Neural progenitor cell (in vitro differentiated cells): Measurements from ENCODE around the gene MKNK1. TPM values are rescaled to one million over a fixed set of nuclear protein-coding genes. Genes with fewer than 3 reads are reported as not detected.

Experiments used
- DNase-seq: peaks from one replicate; pipeline ENCODE4 v3.0.0-alpha.2; 2016; ENCODE audit warnings: low spot score
- H2AFZ ChIP-seq: fragments of 200-600 bp; sonication (generic); replicated peaks from 2 replicates; pipeline ENCODE4 v1.6.1; 2016; ENCODE audit warnings: antibody characterized with exemption
- H3F3A ChIP-seq: fragments of 200-600 bp; sonication (generic); 2 replicates; pipeline ENCODE4 v1.6.1; 2016; ENCODE audit warnings: antibody characterized with exemption, low read depth
- H3K27ac ChIP-seq: fragments of 200-600 bp; sonication (generic); 2 replicates; pipeline ENCODE4 v1.5.1; 2016; ENCODE audit warnings: mild to moderate bottlenecking
- H3K27me3 ChIP-seq: fragments of 200-600 bp; sonication (generic); 2 replicates; pipeline ENCODE4 v1.6.1; 2016; ENCODE audit warnings: mild to moderate bottlenecking, moderate library complexity
- H3K36me3 ChIP-seq: fragments of 200-600 bp; sonication (generic); 2 replicates; pipeline ENCODE4 v1.5.1; 2016
- H3K4me1 ChIP-seq: fragments of 200-600 bp; sonication (generic); 2 replicates; pipeline ENCODE4 v1.6.1; 2016; ENCODE audit warnings: mixed run types
- H3K4me2 ChIP-seq: fragments of 200-600 bp; sonication (generic); 2 replicates; pipeline ENCODE4 v1.6.1; 2016
- H3K4me3 ChIP-seq: fragments of 200-600 bp; sonication (generic); 2 replicates; pipeline ENCODE4 v1.5.1; 2016
- H3K79me2 ChIP-seq: fragments of 200-600 bp; sonication (generic); 2 replicates; pipeline ENCODE4 v1.6.1; 2016; ENCODE audit warnings: low read depth
- H3K9ac ChIP-seq: fragments of 200-600 bp; sonication (generic); 2 replicates; pipeline ENCODE4 v1.6.1; 2016
- H3K9me3 ChIP-seq: fragments of 200-600 bp; sonication (generic); 2 replicates; pipeline ENCODE4 v1.5.1; 2016; ENCODE audit warnings: low read depth
- H4K20me1 ChIP-seq: fragments of 200-600 bp; sonication (generic); 2 replicates; pipeline ENCODE4 v1.6.1; 2016; ENCODE audit warnings: low read depth
- H3K27ac Mint-ChIP-seq: 3 replicates; pipeline ENCODE4 v1.8.0; 2021; ENCODE audit warnings: mixed read lengths
- H3K27me3 Mint-ChIP-seq: 2 replicates; pipeline ENCODE4 v1.8.0; 2022; ENCODE audit warnings: low read depth, mild to moderate bottlenecking, inconsistent platforms, moderate library complexity, mixed read lengths; ENCODE audit not compliant: insufficient read depth
- H3K36me3 Mint-ChIP-seq: 3 replicates; pipeline ENCODE4 v1.8.0; 2021; ENCODE audit warnings: mixed read lengths
- H3K4me1 Mint-ChIP-seq: 3 replicates; pipeline ENCODE4 v1.8.0; 2021; ENCODE audit warnings: mixed read lengths
- H3K4me3 Mint-ChIP-seq: 3 replicates; pipeline ENCODE4 v1.8.0; 2021; ENCODE audit warnings: mild to moderate bottlenecking, moderate library complexity, mixed read lengths
- H3K9me3 Mint-ChIP-seq: 3 replicates; pipeline ENCODE4 v1.8.0; 2020; ENCODE audit warnings: mixed read lengths
- CTCF ChIP-seq: fragments of 200-600 bp; sonication (generic); IDR thresholded peaks from 2 replicates; pipeline ENCODE4 v1.5.1; 2017; ENCODE audit warnings: antibody characterized with exemption, mild to moderate bottlenecking
- EZH2 ChIP-seq: fragments of 200-600 bp; sonication (generic); IDR thresholded peaks from 2 replicates; pipeline ENCODE4 v1.6.1; 2017; ENCODE audit warnings: antibody characterized with exemption, mild to moderate bottlenecking, moderate library complexity
- EZH2phosphoT487 ChIP-seq: fragments of 200-600 bp; sonication (generic); IDR thresholded peaks from 2 replicates; pipeline ENCODE4 v1.6.1; 2017; ENCODE audit warnings: antibody characterized with exemption
- total RNA-seq: library from RNA; depleted of rRNA; stranded (reverse); fragments of >200 nt; gene quantifications from 2 replicates; pipeline ENCODE4 v1.2.3, GENCODE V29; 2015; ENCODE audit warnings: low replicate concordance

Gene MKNK1
- total RNA-seq, 1 donor from 2014 or later = 10.5 TPM

- Histone ChIP-seq H3K4me3 (no peak overlapping the region), H3K36me3 (no peaks in the 10 kb centered on the region), H3K4me2 (no peak overlapping the region), H3K27me3 (peaks cover 100% of the 10 kb centered on the region), H3K79me2 (no peaks in the 10 kb centered on the region), H3K27ac (no peak overlapping the region), H4K20me1 (peaks cover under 1% of the 10 kb centered on the region), H3K9ac (no peak overlapping the region), H3K9me3 (no peaks in the 10 kb centered on the region), H3K4me1 (peaks cover 4% of the 10 kb centered on the region), H2AFZ (no peak overlapping the region), H3F3A (no peaks in the 10 kb centered on the region)
- TF ChIP-seq EZH2phosphoT487 = no peak
- TF ChIP-seq EZH2 = no peak
- TF ChIP-seq CTCF = no peak
- H3K9me3 Mint-ChIP-seq = peaks cover 24% of the 10 kb centered on the region
- no peaks in the 10 kb centered on the region for H3K4me1 Mint-ChIP-seq
- H3K4me3 Mint-ChIP-seq = no peak overlapping the region
- H3K36me3 Mint-ChIP-seq = peaks cover under 1% of the 10 kb centered on the region
- peaks cover 51% of the 10 kb centered on the region for H3K27me3 Mint-ChIP-seq
- no peak for DNase-seq
- no peak overlapping the region for H3K27ac Mint-ChIP-seq
Observed at GRCh38 chr1:46537651-46538050, 66.4 kb downstream of the MKNK1 start.

GRCh38 chr1:46536527-46536926 lies 67.5 kb downstream of the MKNK1 start:
- DNase-seq = no peak
- Histone ChIP-seq H3K9me3 (no peaks in the 10 kb centered on the region), H3K4me3 (no peak overlapping the region), H3K27me3 (peaks cover 100% of the 10 kb centered on the region), H3K79me2 (no peaks in the 10 kb centered on the region), H3K27ac (no peak overlapping the region), H3F3A (no peaks in the 10 kb centered on the region), H3K4me2 (no peak overlapping the region), H3K36me3 (no peaks in the 10 kb centered on the region), H3K4me1 (peaks cover 4% of the 10 kb centered on the region), H2AFZ (no peak overlapping the region), H3K9ac (no peak overlapping the region), H4K20me1 (peaks cover 11% of the 10 kb centered on the region)
- Mint-ChIP-seq H3K4me3 (no peak overlapping the region), H3K9me3 (peaks cover 24% of the 10 kb centered on the region), H3K27me3 (peaks cover 53% of the 10 kb centered on the region), H3K27ac (no peak overlapping the region), H3K36me3 (no peaks in the 10 kb centered on the region), H3K4me1 (no peaks in the 10 kb centered on the region)
- TF ChIP-seq EZH2phosphoT487 = no peak
- no peak for TF ChIP-seq CTCF
- no peak for TF ChIP-seq EZH2

- no peaks in the 10 kb centered on the region for H3F3A ChIP-seq
- H3K9me3 ChIP-seq = no peaks in the 10 kb centered on the region
- TF ChIP-seq EZH2 (no peak), EZH2phosphoT487 (no peak), CTCF (peak; percentile 23)
- peaks cover 54% of the 10 kb centered on the region for H3K27me3 Mint-ChIP-seq
- peaks cover 11% of the 10 kb centered on the region for H4K20me1 ChIP-seq
- H3K27ac ChIP-seq = no peak overlapping the region
- H3K36me3 Mint-ChIP-seq = no peaks in the 10 kb centered on the region
- H3K36me3 ChIP-seq = no peaks in the 10 kb centered on the region
- peaks cover 4% of the 10 kb centered on the region for H3K4me1 ChIP-seq
- H3K4me1 Mint-ChIP-seq = no peaks in the 10 kb centered on the region
- no peak overlapping the region for H3K4me3 ChIP-seq
- no peak overlapping the region for H2AFZ ChIP-seq
- H3K9ac ChIP-seq = no peak overlapping the region
- H3K4me3 Mint-ChIP-seq = no peak overlapping the region
- H3K27me3 ChIP-seq = peaks cover 100% of the 10 kb centered on the region
- H3K27ac Mint-ChIP-seq = no peak overlapping the region
- no peak overlapping the region for H3K4me2 ChIP-seq
- DNase-seq = no peak
- peaks cover 21% of the 10 kb centered on the region for H3K9me3 Mint-ChIP-seq
- no peaks in the 10 kb centered on the region for H3K79me2 ChIP-seq
Observed at GRCh38 chr1:46535063-46535462, 69.0 kb downstream of the MKNK1 start.
